ENCODE data around the gene CD109.

CD109 gene

GRCh38 chr6:73769976-73770375 lies 74.0 kb downstream of the CD109 start:
- Histone ChIP-seq H3K27ac (no peak overlapping the region), H3K4me3 (IDR thresholded peaks at IDR 0.05; ENCODE audit: insufficient read depth, low read depth, low read length) (no peak overlapping the region), H3K4me1 (ENCODE audit: low read depth, poor library complexity, severe bottlenecking) (peaks cover 3% of the 10 kb centered on the region), H4K20me1 (ENCODE audit: insufficient read depth) (no peaks in the 10 kb centered on the region), H3K36me3 (ENCODE audit: insufficient read depth) (no peaks in the 10 kb centered on the region), H2AFZ (ENCODE audit: low read depth) (no peak overlapping the region), H3K27me3 (ENCODE audit: insufficient read depth, low read depth) (no peaks in the 10 kb centered on the region), H3K79me2 (ENCODE audit: insufficient read depth, low read depth) (no peaks in the 10 kb centered on the region), H3K9ac (no peak overlapping the region), H3K4me2 (no peak overlapping the region)
- no peak for TF ChIP-seq CTCF (conservative IDR thresholded peaks at IDR 0.05; ENCODE audit: low read depth, low read length)

- Histone ChIP-seq H3K27me3 (ENCODE audit: insufficient read depth, low read depth) (no peaks in the 10 kb centered on the region), H3K4me3 (IDR thresholded peaks at IDR 0.05; ENCODE audit: insufficient read depth, low read depth, low read length) (no peak overlapping the region), H3K36me3 (ENCODE audit: insufficient read depth) (no peaks in the 10 kb centered on the region), H3K79me2 (ENCODE audit: insufficient read depth, low read depth) (no peaks in the 10 kb centered on the region), H3K4me2 (no peak overlapping the region), H3K27ac (no peak overlapping the region), H2AFZ (ENCODE audit: low read depth) (no peak overlapping the region), H4K20me1 (ENCODE audit: insufficient read depth) (no peaks in the 10 kb centered on the region), H3K4me1 (ENCODE audit: low read depth, poor library complexity, severe bottlenecking) (no peaks in the 10 kb centered on the region), H3K9ac (no peak overlapping the region)
- TF ChIP-seq CTCF (conservative IDR thresholded peaks at IDR 0.05; ENCODE audit: low read depth, low read length): no peak
Measured at GRCh38 chr6:73774311-73774774, 78.3 kb downstream of the CD109 start.

GRCh38 chr6:73779943-73780342 lies 83.9 kb downstream of the CD109 start:
- no peak overlapping the region for H3K9ac ChIP-seq
- no peak overlapping the region for H3K27ac ChIP-seq
- no peaks in the 10 kb centered on the region for H3K4me1 ChIP-seq (ENCODE audit: low read depth, poor library complexity, severe bottlenecking)
- no peaks in the 10 kb centered on the region for H3K79me2 ChIP-seq (ENCODE audit: insufficient read depth, low read depth)
- no peak overlapping the region for H3K4me2 ChIP-seq
- H3K4me3 ChIP-seq (IDR thresholded peaks at IDR 0.05; ENCODE audit: insufficient read depth, low read depth, low read length): no peak overlapping the region
- no peaks in the 10 kb centered on the region for H3K36me3 ChIP-seq (ENCODE audit: insufficient read depth)
- H4K20me1 ChIP-seq (ENCODE audit: insufficient read depth): no peaks in the 10 kb centered on the region
- H2AFZ ChIP-seq (ENCODE audit: low read depth): no peak overlapping the region
- no peak for TF ChIP-seq CTCF (conservative IDR thresholded peaks at IDR 0.05; ENCODE audit: low read depth, low read length)
- H3K27me3 ChIP-seq (ENCODE audit: insufficient read depth, low read depth): no peaks in the 10 kb centered on the region

- no peak overlapping the region for H3K4me3 ChIP-seq (IDR thresholded peaks at IDR 0.05; ENCODE audit: insufficient read depth, low read depth, low read length)
- no peaks in the 10 kb centered on the region for H3K79me2 ChIP-seq (ENCODE audit: insufficient read depth, low read depth)
- no peaks in the 10 kb centered on the region for H3K4me1 ChIP-seq (ENCODE audit: low read depth, poor library complexity, severe bottlenecking)
- H3K36me3 ChIP-seq (ENCODE audit: insufficient read depth): no peaks in the 10 kb centered on the region
- no peak overlapping the region for H3K4me2 ChIP-seq
- H3K27me3 ChIP-seq (ENCODE audit: insufficient read depth, low read depth): no peaks in the 10 kb centered on the region
- no peak overlapping the region for H2AFZ ChIP-seq (ENCODE audit: low read depth)
- no peak for TF ChIP-seq CTCF (conservative IDR thresholded peaks at IDR 0.05; ENCODE audit: low read depth, low read length)
- H4K20me1 ChIP-seq (ENCODE audit: insufficient read depth): no peaks in the 10 kb centered on the region
- H3K9ac ChIP-seq: no peak overlapping the region
- H3K27ac ChIP-seq: no peak overlapping the region
Measured at GRCh38 chr6:73782911-73783310, 86.9 kb downstream of the CD109 start.
